Tibial nerve (tissue), 4 donors: ENCODE measurements around the gene ADAD2. TPM values are rescaled to one million over a fixed set of nuclear protein-coding genes. Genes with fewer than 3 reads are reported as not detected.

Experiments used
- DNase-seq, 2 donors: peaks; one replicate each; pipeline ENCODE4 v3.0.0-alpha.2; 2019; ENCODE audit warnings: low spot score in 2 of 2
- H3K27ac ChIP-seq, 4 donors: fragments of 200-600 bp; sonication (generic) in 3 of 4; one replicate each; pipeline ENCODE4 v1.5.1; 2017 to 2019; ENCODE audit warnings: mild to moderate bottlenecking in 1 of 4
- H3K27me3 ChIP-seq, 2 donors: fragments of 200-600 bp; sonication (generic) in 1 of 2; one replicate each; pipeline versions ENCODE4 v1.5.1 to v1.6.0; 2017 to 2019
- H3K36me3 ChIP-seq, 3 donors: fragments of 200-600 bp; sonication (generic); one replicate each; pipeline ENCODE4 v1.5.1; 2018 to 2019
- H3K4me1 ChIP-seq, 4 donors: fragments of 200-600 bp; sonication (generic) in 3 of 4; one replicate each; pipeline ENCODE4 v1.5.1; 2017 to 2019
- H3K4me3 ChIP-seq, 4 donors: fragments of 200-600 bp; sonication (generic) in 3 of 4; one replicate each; pipeline ENCODE4 v1.5.1; 2017 to 2019; ENCODE audit warnings: mild to moderate bottlenecking in 1 of 4, moderate library complexity in 1 of 4
- H3K9me3 ChIP-seq, 4 donors: fragments of 200-600 bp; sonication (generic) in 3 of 4; one replicate each; pipeline ENCODE4 v1.5.1; 2017 to 2019
- EP300 ChIP-seq, 2 donors: sonication (generic); formaldehyde crosslinking; IDR thresholded peaks; one replicate each; pipeline ENCODE4 v1.6.1; 2017; ENCODE audit warnings: antibody characterized with exemption in 2 of 2, mild to moderate bottlenecking in 1 of 2
- POLR2A ChIP-seq, 2 donors: fragments of 450-650 bp; IDR thresholded peaks; one replicate each; pipeline ENCODE4 v1.6.1; 2017; ENCODE audit warnings: antibody characterized with exemption in 2 of 2, mild to moderate bottlenecking in 2 of 2, moderate library complexity in 2 of 2
- WGBS, 2 donors: methylation state at CpG; one replicate each; pipeline ENCODE4 v1.1.5; 2018; 5-methylcytosine and 5-hydroxymethylcytosine counted together
- total RNA-seq, 4 donors: library from RNA; depleted of rRNA; stranded (reverse); fragments of >200 nt; gene quantifications; one replicate each; pipeline ENCODE4 v1.1.0, GENCODE V29; 2016
- TF ChIP-seq, protein P1 (sequence below), 5 experiments: fragments of 200-600 bp in 3 of 5; fragments of 450-650 bp in 2 of 5; sonication (generic) in 3 of 5; IDR thresholded peaks; one replicate each; pipeline ENCODE4 v1.5.1; 2016 to 2019; ENCODE audit warnings: antibody characterized with exemption in 5 of 5, mild to moderate bottlenecking in 3 of 5, moderate library complexity in 2 of 5

ADAD2 gene
- total RNA-seq, 4 donors from 2014 or later: 1.2 TPM; not detected in 3

- DNase-seq: no peak
- no peak for TF ChIP-seq EP300 (IDR thresholded peaks at IDR 0.05)
- TF ChIP-seq, protein P1, sequence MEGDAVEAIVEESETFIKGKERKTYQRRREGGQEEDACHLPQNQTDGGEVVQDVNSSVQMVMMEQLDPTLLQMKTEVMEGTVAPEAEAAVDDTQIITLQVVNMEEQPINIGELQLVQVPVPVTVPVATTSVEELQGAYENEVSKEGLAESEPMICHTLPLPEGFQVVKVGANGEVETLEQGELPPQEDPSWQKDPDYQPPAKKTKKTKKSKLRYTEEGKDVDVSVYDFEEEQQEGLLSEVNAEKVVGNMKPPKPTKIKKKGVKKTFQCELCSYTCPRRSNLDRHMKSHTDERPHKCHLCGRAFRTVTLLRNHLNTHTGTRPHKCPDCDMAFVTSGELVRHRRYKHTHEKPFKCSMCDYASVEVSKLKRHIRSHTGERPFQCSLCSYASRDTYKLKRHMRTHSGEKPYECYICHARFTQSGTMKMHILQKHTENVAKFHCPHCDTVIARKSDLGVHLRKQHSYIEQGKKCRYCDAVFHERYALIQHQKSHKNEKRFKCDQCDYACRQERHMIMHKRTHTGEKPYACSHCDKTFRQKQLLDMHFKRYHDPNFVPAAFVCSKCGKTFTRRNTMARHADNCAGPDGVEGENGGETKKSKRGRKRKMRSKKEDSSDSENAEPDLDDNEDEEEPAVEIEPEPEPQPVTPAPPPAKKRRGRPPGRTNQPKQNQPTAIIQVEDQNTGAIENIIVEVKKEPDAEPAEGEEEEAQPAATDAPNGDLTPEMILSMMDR (IDR thresholded peaks at IDR 0.05): no peak
- TF ChIP-seq POLR2A (IDR thresholded peaks at IDR 0.05): no peak
- Histone ChIP-seq H3K9me3 (no peaks in the 10 kb centered on the region), H3K4me3 (no peak overlapping the region), H3K4me1 (peaks cover 0 to 11% (median 0%) of the 10 kb centered on the region in 4 donors), H3K36me3 (no peaks in the 10 kb centered on the region), H3K27ac (no peak overlapping the region), H3K27me3 (peaks cover 0 to 10% of the 10 kb centered on the region in 2 donors)
- WGBS, 2 donors: 64 to 67% methylated on average over 22 to 31 of the region's 34 CpGs
Observed at GRCh38 chr16:84194470-84195200, 3.7 kb downstream of the ADAD2 start.

DNA sequence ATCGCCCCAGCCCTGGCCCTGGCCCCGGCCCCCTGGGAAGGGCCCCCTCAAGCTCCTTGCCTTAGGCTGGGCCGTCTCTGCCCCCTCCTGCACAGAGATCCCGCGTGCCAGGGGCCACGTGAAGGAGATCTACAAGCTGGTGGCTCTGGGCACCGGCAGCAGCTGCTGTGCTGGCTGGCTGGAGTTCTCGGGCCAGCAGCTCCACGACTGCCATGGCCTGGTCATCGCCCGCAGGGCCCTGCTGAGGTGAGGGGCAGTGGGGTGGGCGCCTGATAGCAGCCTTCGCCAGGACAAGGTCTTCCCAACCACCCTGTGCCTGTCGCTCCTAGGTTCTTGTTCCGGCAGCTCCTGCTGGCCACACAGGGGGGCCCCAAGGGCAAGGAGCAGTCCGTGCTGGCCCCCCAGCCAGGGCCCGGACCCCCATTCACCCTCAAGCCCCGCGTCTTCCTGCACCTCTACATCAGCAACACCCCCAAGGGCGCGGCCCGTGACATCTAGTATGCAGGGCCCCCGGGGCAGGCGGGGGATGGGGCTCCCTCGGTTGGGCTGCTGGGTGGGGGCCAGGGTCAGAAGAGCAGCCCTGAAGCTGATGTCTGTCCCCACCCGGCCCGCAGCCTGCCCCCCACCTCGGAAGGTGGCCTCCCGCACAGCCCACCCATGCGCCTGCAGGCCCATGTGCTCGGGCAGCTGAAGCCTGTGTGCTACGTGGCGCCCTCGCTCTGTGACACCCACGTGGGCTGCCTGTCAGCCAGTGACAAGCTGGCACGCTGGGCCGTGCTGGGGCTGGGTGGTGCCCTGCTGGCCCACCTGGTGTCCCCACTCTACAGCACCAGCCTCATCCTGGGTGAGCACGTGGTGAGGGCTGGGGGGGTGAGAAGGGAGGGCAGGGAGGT lies 4.5 kb downstream of the ADAD2 start:
- no peak for DNase-seq
- peaks cover 0 to 10% of the 10 kb centered on the region in 2 donors for H3K27me3 ChIP-seq
- 17 to 83% methylated on average over 1 to 29 of the region's 38 CpGs for WGBS, 2 donors
- H3K9me3 ChIP-seq: no peaks in the 10 kb centered on the region
- no peak overlapping the region for H3K4me3 ChIP-seq
- no peaks in the 10 kb centered on the region for H3K36me3 ChIP-seq
- TF ChIP-seq, protein P1 (IDR thresholded peaks at IDR 0.05): no peak
- TF ChIP-seq EP300 (IDR thresholded peaks at IDR 0.05) (no peak), POLR2A (IDR thresholded peaks at IDR 0.05) (no peak)
- H3K27ac ChIP-seq: no peak overlapping the region
- H3K4me1 ChIP-seq: peaks cover 0 to 11% (median 0%) of the 10 kb centered on the region in 4 donors

- Histone ChIP-seq H3K27ac (no peak overlapping the region), H3K27me3 (peaks cover 0 to 10% of the 10 kb centered on the region in 2 donors), H3K36me3 (no peaks in the 10 kb centered on the region), H3K4me1 (peaks cover 0 to 11% (median 0%) of the 10 kb centered on the region in 4 donors), H3K4me3 (no peak overlapping the region), H3K9me3 (no peaks in the 10 kb centered on the region)
- WGBS, 2 donors: 89 to 97% methylated on average over 6 of the region's 16 CpGs
- DNase-seq: no peak
- no peak for TF ChIP-seq POLR2A (IDR thresholded peaks at IDR 0.05)
- no peak for TF ChIP-seq EP300 (IDR thresholded peaks at IDR 0.05)
- TF ChIP-seq, protein P1 (IDR thresholded peaks at IDR 0.05): no peak
Observed at GRCh38 chr16:84196101-84196500, 5.1 kb downstream of the ADAD2 start.

DNA sequence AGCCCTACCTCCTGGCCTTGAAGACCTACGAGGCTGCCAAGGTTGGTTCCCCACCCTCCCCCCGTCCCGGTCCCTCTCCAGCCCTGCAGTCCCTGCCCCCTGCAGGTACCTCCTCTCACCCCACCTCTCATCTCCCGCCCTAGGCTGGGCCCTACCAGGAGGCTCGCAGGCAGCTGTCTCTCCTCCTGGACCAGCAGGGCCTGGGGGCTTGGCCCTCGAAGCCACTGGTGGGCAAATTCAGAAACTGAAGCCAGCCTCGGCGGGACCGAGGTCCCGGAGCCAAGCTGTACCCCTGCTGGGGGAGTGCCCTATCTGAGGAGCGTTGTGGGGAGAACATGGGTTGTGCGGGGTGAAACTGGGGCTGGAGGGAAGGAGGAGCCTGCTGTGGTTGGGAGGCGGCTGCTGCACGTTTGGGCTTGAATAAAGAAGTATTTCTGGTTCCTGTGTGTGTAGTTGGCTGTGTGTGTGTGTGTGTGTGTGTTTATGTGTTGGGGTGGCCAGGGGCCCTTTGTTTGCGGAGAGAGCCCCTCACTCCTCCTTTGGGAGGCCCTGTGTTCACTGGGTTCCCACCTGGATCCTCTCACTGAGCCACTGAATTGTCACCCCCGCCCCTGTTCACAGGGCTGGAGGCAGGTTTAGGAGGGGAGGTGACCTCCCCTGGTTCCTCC lies 5.9 kb downstream of the ADAD2 start:
- DNase-seq: no peak
- H3K27me3 ChIP-seq: peaks cover 0 to 10% of the 10 kb centered on the region in 2 donors
- WGBS, 2 donors: 77 to 78% methylated on average over 15 to 16 of the region's 16 CpGs
- TF ChIP-seq, protein P1 (IDR thresholded peaks at IDR 0.05): no peak
- TF ChIP-seq EP300 (IDR thresholded peaks at IDR 0.05) (no peak), POLR2A (IDR thresholded peaks at IDR 0.05) (no peak)
- H3K4me1 ChIP-seq: peaks cover 0 to 11% (median 0%) of the 10 kb centered on the region in 4 donors
- no peak overlapping the region for H3K4me3 ChIP-seq
- H3K36me3 ChIP-seq: no peaks in the 10 kb centered on the region
- no peaks in the 10 kb centered on the region for H3K9me3 ChIP-seq
- H3K27ac ChIP-seq: no peak overlapping the region
